NCI-H1092 (cell line): ENCODE data around the gene CIDEC.
"Not testable (repeated sequence)": the region's sequence is repeated elsewhere in the genome, so short reads cannot be mapped to it uniquely, and the experiment has no call there.

Experiments used
- DNase-seq: peaks from one replicate; lab custom pipeline; 2025; lab: John Stamatoyannopoulos, UW

Gene CIDEC

DNA sequence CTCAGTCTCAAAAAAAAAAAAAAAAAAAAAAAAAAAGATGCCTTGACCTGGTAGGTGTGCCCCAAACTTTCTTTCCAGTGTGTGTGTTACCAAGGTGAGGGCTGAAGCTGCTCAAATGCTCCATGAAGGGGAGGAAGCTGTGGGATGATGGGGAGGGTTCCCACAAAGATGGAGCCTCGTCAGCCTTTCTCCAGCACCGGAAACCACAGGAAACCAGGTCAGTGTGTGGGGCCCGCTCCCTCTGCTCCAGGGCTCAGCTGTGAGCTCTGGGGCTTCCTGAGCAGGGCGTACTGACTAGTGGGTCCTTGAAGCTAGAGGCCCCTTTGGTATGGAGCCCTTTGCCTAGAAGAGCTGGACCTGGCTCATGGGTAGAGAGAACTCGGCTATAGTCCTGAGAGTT lies 21.9 kb upstream of the CIDEC start:
- no peak for DNase-seq

- not testable (repeated sequence) for DNase-seq
Measured at GRCh38 chr3:9900965-9901415, 20.9 kb upstream of the CIDEC start.

GRCh38 chr3:9899289-9899791 lies 19.3 kb upstream of the CIDEC start:
- no peak for DNase-seq

DNA sequence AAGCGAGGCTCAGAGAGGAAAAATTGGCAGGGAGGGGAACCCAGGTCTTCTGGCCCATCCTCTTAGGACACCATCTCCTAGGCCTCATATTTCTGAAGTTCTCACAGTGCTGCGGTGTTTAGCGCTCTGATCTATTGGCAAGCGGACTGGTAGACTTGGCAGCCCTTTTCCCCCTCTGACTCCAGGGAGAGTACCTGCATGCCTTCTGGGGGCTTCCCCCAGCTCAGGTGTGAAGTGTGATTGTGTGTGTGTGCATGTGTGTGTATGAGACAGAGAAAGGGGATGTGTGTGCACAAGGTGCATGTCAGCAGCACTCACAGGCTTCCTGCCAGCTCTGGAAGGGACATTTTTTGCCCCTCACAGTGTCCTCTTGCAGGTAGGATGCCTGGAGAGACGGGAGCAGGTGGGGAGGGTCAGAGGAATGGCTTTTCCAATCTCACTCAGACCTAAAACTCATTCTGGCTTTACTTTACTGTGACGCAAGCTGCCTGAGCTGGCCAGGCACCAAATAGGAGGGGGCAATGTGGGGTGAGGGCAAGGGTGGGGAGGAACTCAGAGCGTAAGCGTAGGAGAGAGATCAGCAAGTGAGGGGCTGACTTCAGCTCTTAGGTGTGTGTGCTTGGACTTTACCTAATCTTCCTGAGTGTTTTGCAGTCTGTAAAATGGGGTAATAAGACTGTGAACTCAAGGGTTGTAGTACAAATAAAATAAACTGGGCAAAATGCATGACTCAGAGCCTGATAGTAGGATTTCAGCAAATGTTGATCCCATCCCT lies 18.6 kb upstream of the CIDEC start:
- no peak for DNase-seq

GRCh38 chr3:9897408-9898372 lies 17.6 kb upstream of the CIDEC start:
- DNase-seq, result no peak

DNA sequence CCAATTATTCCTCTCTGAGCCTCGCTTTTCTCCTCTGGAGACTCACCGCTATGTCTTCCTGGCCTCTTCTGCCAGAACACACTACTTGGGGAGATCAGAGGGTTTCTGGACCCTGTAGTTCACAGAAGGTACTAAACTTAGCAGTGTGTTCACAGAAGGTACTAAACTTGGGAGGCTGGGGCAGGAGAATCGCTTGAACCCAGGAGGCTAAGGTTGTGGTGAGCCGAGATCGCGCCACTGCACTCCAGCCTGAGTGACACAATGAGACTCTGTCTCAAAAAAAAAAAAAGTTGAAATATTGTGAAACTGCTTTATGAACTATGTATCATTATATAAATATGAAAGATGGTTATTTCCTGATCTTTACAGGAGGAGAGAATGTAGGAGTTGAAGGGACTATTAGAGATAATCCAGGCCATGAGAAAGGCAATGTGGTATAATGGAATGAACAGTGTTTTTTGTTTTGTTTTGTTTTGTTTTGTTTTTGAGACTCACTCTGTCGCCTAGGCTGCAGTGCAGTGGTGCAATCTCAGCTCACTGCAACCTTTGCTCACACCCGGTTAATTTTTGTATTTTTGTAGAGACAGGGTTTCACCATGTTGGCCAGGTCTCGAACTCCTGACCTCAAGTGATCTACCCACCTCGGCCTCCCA lies 16.8 kb upstream of the CIDEC start:
- DNase-seq, result not testable (repeated sequence)

- not testable (repeated sequence) for DNase-seq
Measured at GRCh38 chr3:9895715-9896114, 15.7 kb upstream of the CIDEC start.

- no peak for DNase-seq
Measured at GRCh38 chr3:9893739-9894138, 13.7 kb upstream of the CIDEC start.

GRCh38 chr3:9891072-9891622 lies 11.1 kb upstream of the CIDEC start:
- DNase-seq, result no peak

- DNase-seq, result peak; percentile 69
Measured at GRCh38 chr3:9890249-9891071, 10.4 kb upstream of the CIDEC start, which contains the start of gene JAGN1. TSS of gene JAGN1 (plus strand) at chr3:9890610. CDS start at chr3:9890723, 113 bp downstream.

DNA sequence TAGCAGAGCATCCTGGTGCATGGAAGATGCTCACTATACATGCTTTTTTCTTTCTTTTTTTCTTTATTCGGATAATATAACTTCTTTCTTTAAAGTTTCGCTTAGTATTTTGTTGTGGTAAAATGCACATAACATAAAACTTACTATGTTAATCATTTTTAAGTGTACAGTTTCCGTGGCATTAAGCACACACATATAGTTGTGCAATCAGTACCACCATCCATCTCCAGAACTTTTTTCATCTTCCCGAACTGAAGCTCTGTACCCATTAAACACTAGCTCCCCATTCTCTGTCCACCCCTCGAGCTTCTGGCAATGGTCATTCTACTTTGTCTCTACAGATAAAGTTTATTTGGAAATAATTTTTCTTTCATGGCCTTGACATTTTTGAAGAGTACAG lies 9.4 kb upstream of the CIDEC start:
- DNase-seq, result no peak

DNA sequence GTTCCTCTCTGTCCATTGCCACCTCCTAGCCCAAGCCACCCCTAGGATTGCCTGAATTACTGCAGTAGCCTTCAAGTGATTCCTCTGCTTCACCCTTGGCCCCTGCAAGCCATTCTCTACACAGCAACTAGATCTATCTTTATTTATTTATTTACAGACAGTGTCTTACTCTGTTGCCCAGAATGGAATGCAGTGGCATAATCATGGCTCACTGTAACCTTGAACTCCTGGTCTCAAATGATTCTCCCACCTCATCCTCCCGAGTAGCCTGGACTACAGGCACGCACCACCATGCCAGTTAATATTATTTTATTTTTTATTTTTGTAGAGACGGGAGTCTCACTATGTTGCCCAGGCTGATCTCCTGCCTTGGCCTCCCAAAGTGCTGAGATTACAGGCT lies 8.5 kb upstream of the CIDEC start:
- DNase-seq, result no peak

GRCh38 chr3:9887480-9887879 lies 7.4 kb upstream of the CIDEC start:
- DNase-seq, result no peak

- no peak for DNase-seq
Measured at GRCh38 chr3:9886328-9886727, 6.3 kb upstream of the CIDEC start.

DNA sequence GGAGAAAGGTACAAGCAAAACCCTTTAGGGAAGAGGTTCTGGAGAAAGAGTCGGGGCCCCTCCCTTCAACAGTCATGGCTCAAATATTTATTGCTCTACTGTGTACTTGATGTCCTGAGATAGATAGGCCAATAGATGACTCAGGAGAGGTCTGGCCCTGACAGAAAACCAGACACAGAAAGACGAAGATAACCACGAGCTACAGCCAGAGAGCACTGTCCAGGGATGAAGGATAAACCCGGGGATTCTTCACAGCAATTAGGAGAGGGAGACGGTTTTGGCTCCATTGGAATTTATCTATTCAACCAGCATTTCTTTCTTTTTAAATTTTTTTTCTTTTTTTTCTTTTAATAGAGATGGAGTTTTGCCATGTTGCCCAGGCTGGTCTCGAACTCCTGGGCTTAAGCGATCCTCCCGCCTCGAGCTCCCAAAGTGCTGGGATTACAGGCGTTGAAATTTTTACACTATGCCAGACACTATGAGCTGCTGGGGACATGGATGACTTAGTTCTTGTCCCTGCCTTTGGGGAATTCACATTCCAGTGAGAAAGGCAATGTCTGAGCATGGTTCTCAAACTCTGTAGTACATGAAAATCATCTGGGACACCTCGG lies 4.6 kb upstream of the CIDEC start:
- DNase-seq, result no peak

GRCh38 chr3:9883706-9884554 lies 3.9 kb upstream of the CIDEC start:
- no peak for DNase-seq

DNA sequence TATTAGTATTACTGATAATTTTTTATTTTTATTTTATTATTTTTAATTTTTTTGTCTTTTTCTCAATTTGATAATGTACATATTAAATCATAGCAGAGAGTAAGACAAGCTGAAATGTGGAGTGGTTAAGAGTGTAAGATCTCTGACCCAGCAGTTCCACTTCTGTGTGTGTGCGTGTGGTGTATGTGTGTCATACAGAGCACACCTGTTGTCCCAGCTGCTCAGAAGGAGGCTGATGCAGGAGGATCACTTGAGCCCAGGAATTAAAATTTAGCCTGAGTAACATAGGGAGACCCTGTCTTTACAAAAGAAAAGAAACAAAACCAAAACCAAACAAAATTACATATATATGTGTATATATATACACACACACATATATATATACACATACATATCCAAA lies 1.4 kb upstream of the CIDEC start:
- DNase-seq, result no peak

- no peak for DNase-seq
Measured at GRCh38 chr3:9878700-9879099, 1.4 kb downstream of the CIDEC start.

GRCh38 chr3:9876991-9877390 lies 3.1 kb downstream of the CIDEC start:
- no peak for DNase-seq

DNA sequence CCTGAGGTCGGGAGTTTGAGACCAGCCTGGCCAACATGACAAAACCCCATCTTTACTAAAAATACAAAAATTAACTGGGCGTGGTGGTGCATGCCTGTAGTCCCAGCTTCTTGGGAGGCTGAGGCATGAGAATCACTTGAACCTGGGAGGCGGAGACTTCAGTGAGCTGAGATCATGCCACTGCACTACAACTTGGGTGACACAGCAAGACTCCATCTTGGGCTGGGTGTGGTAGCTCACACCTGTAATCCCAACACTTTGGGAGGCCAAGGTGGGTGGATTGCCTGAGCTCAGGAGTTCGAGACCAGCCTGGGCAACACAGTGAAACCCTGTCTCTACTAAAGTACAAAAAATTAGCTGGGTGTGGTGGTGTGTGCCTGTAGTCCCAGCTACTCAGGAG lies 3.8 kb downstream of the CIDEC start:
- DNase-seq, result not testable (repeated sequence)
